ENCODE measurements around the gene CTNNA3. TPM values are rescaled to one million over a fixed set of nuclear protein-coding genes. Genes with fewer than 3 reads are reported as not detected.

Gene CTNNA3
- total and polyA plus RNA-seq, 2 donors (not counting 3 experiments of a cell fraction or from before 2014, with no cell fraction given), result not detected

DNA sequence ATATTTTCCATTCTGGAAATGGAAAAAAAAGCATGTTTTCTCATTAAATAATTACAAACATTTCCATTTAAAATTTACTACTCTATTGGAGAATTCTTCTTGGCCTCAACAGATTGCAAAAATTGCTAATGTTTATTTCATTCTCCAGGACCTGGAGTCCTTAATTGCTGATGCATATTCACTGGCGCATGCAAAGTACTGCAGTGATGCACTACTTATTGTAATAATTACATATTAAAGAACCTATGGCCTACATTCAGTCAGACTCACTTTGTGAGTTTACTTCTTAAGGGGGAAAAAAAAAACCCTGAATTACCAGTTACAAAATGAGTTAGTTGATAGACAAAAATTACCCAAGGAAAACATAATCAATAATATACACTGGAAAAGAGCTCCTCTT, 1161.1 kb downstream of the CTNNA3 start:
- dilution Hi-C loops (cut with MboI; ENCODE audit: extremely low pct_ligation_motif_present, low sequenced_read_pairs) (no loop called here), intact Hi-C loops (cut with micrococcal nuclease) (no loop called here)
- H3K4me3 ChIP-seq (replicated peaks in 1 of 3; ENCODE audit: insufficient read depth in 1 of 3, low read depth in 1 of 3, low read length in 3 of 3), result no peak overlapping the region
- no peaks in the 10 kb centered on the region for H3K36me3 ChIP-seq (ENCODE audit: control insufficient read depth in 2 of 2, extremely low read depth in 1 of 2, insufficient read depth in 2 of 2, low read length in 2 of 2)
- CTCF ChIA-PET, result no interaction called here
- H4K20me1 ChIP-seq (replicated peaks; ENCODE audit: control insufficient read depth, extremely low read depth, insufficient read depth, low read length), result no peaks in the 10 kb centered on the region
- FAIRE-seq (no peak), DNase-seq (ENCODE audit: low read depth, low spot score) (no peak)
- POLR2A ChIA-PET, result no interaction called here
- no peaks in the 10 kb centered on the region for H3K9me1 ChIP-seq (replicated peaks; ENCODE audit: control insufficient read depth, extremely low read depth, insufficient read depth, low read length)
- H3K4me1 ChIP-seq (ENCODE audit: control insufficient read depth, extremely low read depth, insufficient read depth, low read length), result no peaks in the 10 kb centered on the region
- H3K79me2 ChIP-seq (ENCODE audit: control insufficient read depth, insufficient read depth, low read length), result no peaks in the 10 kb centered on the region
- no TSS peak for BruUV-seq (replicated peaks)
- H3K9me3 ChIP-seq (replicated peaks; ENCODE audit: control insufficient read depth, insufficient read depth, low read length), result peaks cover 2% of the 10 kb centered on the region
- no peak overlapping the region for H3K4me2 ChIP-seq (ENCODE audit: insufficient read depth, low read length)
- H3K27ac ChIP-seq (ENCODE audit: insufficient read depth, low read depth, low read length), result no peak overlapping the region
- H3K9ac ChIP-seq (replicated peaks; ENCODE audit: extremely low read depth, insufficient read depth, low read length), result no peak overlapping the region
- TF ChIP-seq MYC (IDR thresholded peaks at IDR 0.05; ENCODE audit: low read depth, low read length) (no peak), CTCF (IDR thresholded peaks at IDR 0.05; ENCODE audit: extremely low read depth in 1 of 2, insufficient read depth in 1 of 2, low read depth in 1 of 2, low read length in 2 of 2) (no peak), FOS (IDR thresholded peaks at IDR 0.05; ENCODE audit: borderline replicate concordance, insufficient read depth, low read length) (no peak)
- no peak overlapping the region for H2AFZ ChIP-seq (ENCODE audit: low read depth, low read length)
- H3K27me3 ChIP-seq (ENCODE audit: control insufficient read depth in 2 of 2, insufficient read depth in 2 of 2, low read length in 2 of 2), result no peaks in the 10 kb centered on the region

GRCh38 chr10:66521506-66521905, 1174.5 kb downstream of the CTNNA3 start:
- TF ChIP-seq MAX (IDR thresholded peaks at IDR 0.05; ENCODE audit: insufficient read depth, insufficient read length), result no peak
- no peak for TF ChIP-seq FOS (IDR thresholded peaks at IDR 0.05; ENCODE audit: borderline replicate concordance, insufficient read depth, low read length)
- no peak for TF ChIP-seq GATA2 (IDR thresholded peaks at IDR 0.05; ENCODE audit: insufficient read depth, insufficient read length, low read depth, low read length)
- no peak for TF ChIP-seq POLR2A (IDR thresholded peaks at IDR 0.05; ENCODE audit: low read depth, low read length)
- no peak for TF ChIP-seq EZH2 (IDR thresholded peaks at IDR 0.05; ENCODE audit: borderline replicate concordance, low read depth, low read length, severe bottlenecking)
- no peak for TF ChIP-seq JUN (IDR thresholded peaks at IDR 0.05; ENCODE audit: borderline replicate concordance, insufficient read depth, insufficient read length, low read depth)
- TF ChIP-seq CTCF (IDR thresholded peaks at IDR 0.05; ENCODE audit: extremely low read depth in 1 of 2, insufficient read depth in 1 of 2, low read depth in 1 of 2, low read length in 2 of 2), result no peak
- TF ChIP-seq MYC (IDR thresholded peaks at IDR 0.05; ENCODE audit: low read depth, low read length), result no peak
- TF ChIP-seq POLR2AphosphoS5 (IDR thresholded peaks at IDR 0.05; ENCODE audit: insufficient read depth, low read depth, low read length), result no peak
- H3K79me2 ChIP-seq (ENCODE audit: control insufficient read depth, insufficient read depth, low read length), result no peaks in the 10 kb centered on the region
- H3K9me1 ChIP-seq (replicated peaks; ENCODE audit: control insufficient read depth, extremely low read depth, insufficient read depth, low read length), result no peaks in the 10 kb centered on the region
- H3K27ac ChIP-seq (ENCODE audit: insufficient read depth, low read depth, low read length), result no peak overlapping the region
- H3K9me3 ChIP-seq (replicated peaks; ENCODE audit: control insufficient read depth, insufficient read depth, low read length), result no peaks in the 10 kb centered on the region
- H3K4me1 ChIP-seq (ENCODE audit: control insufficient read depth, extremely low read depth, insufficient read depth, low read length), result no peaks in the 10 kb centered on the region
- POLR2A ChIA-PET, result no interaction called here
- H3K9ac ChIP-seq (replicated peaks; ENCODE audit: extremely low read depth, insufficient read depth, low read length), result no peak overlapping the region
- no peaks in the 10 kb centered on the region for H4K20me1 ChIP-seq (replicated peaks; ENCODE audit: control insufficient read depth, extremely low read depth, insufficient read depth, low read length)
- BruUV-seq (replicated peaks), result no TSS peak
- no peak overlapping the region for H3K4me3 ChIP-seq (replicated peaks in 1 of 3; ENCODE audit: insufficient read depth in 1 of 3, low read depth in 1 of 3, low read length in 3 of 3)
- dilution Hi-C loops (cut with MboI; ENCODE audit: extremely low pct_ligation_motif_present, low sequenced_read_pairs), result no loop called here
- FAIRE-seq (no peak), DNase-seq (ENCODE audit: low read depth, low spot score) (no peak)
- H3K36me3 ChIP-seq (ENCODE audit: control insufficient read depth in 2 of 2, extremely low read depth in 1 of 2, insufficient read depth in 2 of 2, low read length in 2 of 2), result no peaks in the 10 kb centered on the region
- no peak overlapping the region for H2AFZ ChIP-seq (ENCODE audit: low read depth, low read length)
- no peaks in the 10 kb centered on the region for H3K27me3 ChIP-seq (ENCODE audit: control insufficient read depth in 2 of 2, insufficient read depth in 2 of 2, low read length in 2 of 2)
- intact Hi-C loops (cut with micrococcal nuclease), result no loop called here
- CTCF ChIA-PET, result no interaction called here
- no peak overlapping the region for H3K4me2 ChIP-seq (ENCODE audit: insufficient read depth, low read length)
